Effector memory CD4-positive, alpha-beta T cell (primary cell): ENCODE measurements around the gene PPARD.
"Not testable (repeated sequence)": the region's sequence is repeated elsewhere in the genome, so short reads cannot be mapped to it uniquely, and the experiment has no call there.

Source experiments
- DNase-seq, 3 donors: peaks; one replicate each; pipeline ENCODE4 v3.0.0-alpha.2; 2020
- H3K27ac ChIP-seq: 2 replicates; pipeline ENCODE4 v1.7.0; 2013; ENCODE audit warnings: mild to moderate bottlenecking, low read length, moderate library complexity; ENCODE audit not compliant: insufficient read depth, poor library complexity, severe bottlenecking
- H3K27me3 ChIP-seq: replicated peaks from 2 replicates; pipeline ENCODE4 v1.7.0; 2013; ENCODE audit warnings: mild to moderate bottlenecking, low read length; ENCODE audit not compliant: insufficient read depth, control insufficient read depth, poor library complexity, severe bottlenecking
- H3K36me3 ChIP-seq: 2 replicates; pipeline ENCODE4 v1.7.0; 2013; ENCODE audit warnings: mild to moderate bottlenecking, low read length, moderate library complexity; ENCODE audit not compliant: control insufficient read depth, insufficient read depth
- H3K4me1 ChIP-seq: 2 replicates; pipeline ENCODE4 v1.7.0; 2013; ENCODE audit warnings: low read length, mild to moderate bottlenecking; ENCODE audit not compliant: control insufficient read depth, insufficient read depth, poor library complexity, severe bottlenecking
- H3K4me3 ChIP-seq: 2 replicates; pipeline ENCODE4 v1.7.0; 2013; ENCODE audit warnings: low read length, low read depth, mild to moderate bottlenecking; ENCODE audit not compliant: insufficient read depth, poor library complexity, severe bottlenecking
- H3K9me3 ChIP-seq: 2 replicates; pipeline ENCODE4 v1.7.0; 2013; ENCODE audit warnings: mild to moderate bottlenecking, low read length, moderate library complexity; ENCODE audit not compliant: control insufficient read depth

PPARD gene

GRCh38 chr6:35419417-35419816 lies 77.1 kb downstream of the PPARD start:
- Histone ChIP-seq H3K9me3 (no peaks in the 10 kb centered on the region), H3K4me1 (peaks cover 13% of the 10 kb centered on the region), H3K27me3 (no peaks in the 10 kb centered on the region), H3K4me3 (no peak overlapping the region), H3K27ac (no peak overlapping the region), H3K36me3 (peaks cover 35% of the 10 kb centered on the region)
- DNase-seq, result no peak

GRCh38 chr6:35419961-35420360 lies 77.6 kb downstream of the PPARD start:
- no peaks in the 10 kb centered on the region for H3K27me3 ChIP-seq
- H3K27ac ChIP-seq, result no peak overlapping the region
- peaks cover 40% of the 10 kb centered on the region for H3K36me3 ChIP-seq
- no peak overlapping the region for H3K4me3 ChIP-seq
- H3K4me1 ChIP-seq, result peaks cover 13% of the 10 kb centered on the region
- no peak for DNase-seq
- no peaks in the 10 kb centered on the region for H3K9me3 ChIP-seq

- peaks cover 44% of the 10 kb centered on the region for H3K36me3 ChIP-seq
- H3K9me3 ChIP-seq, result peaks cover 4% of the 10 kb centered on the region
- no peaks in the 10 kb centered on the region for H3K27me3 ChIP-seq
- H3K4me3 ChIP-seq, result no peak overlapping the region
- no peaks in the 10 kb centered on the region for H3K4me1 ChIP-seq
- no peak overlapping the region for H3K27ac ChIP-seq
- DNase-seq, result no peak
Observed at GRCh38 chr6:35425284-35425683, 82.9 kb downstream of the PPARD start.

- Histone ChIP-seq H3K9me3 (peaks cover 4% of the 10 kb centered on the region), H3K27ac (no peak overlapping the region), H3K27me3 (no peaks in the 10 kb centered on the region), H3K4me1 (no peaks in the 10 kb centered on the region), H3K36me3 (peaks cover 41% of the 10 kb centered on the region), H3K4me3 (no peak overlapping the region)
- DNase-seq, result no peak
Observed at GRCh38 chr6:35426074-35426473, 83.7 kb downstream of the PPARD start.

- peaks cover 4% of the 10 kb centered on the region for H3K9me3 ChIP-seq
- no peak overlapping the region for H3K27ac ChIP-seq
- no peak overlapping the region for H3K4me3 ChIP-seq
- H3K36me3 ChIP-seq, result peaks cover 32% of the 10 kb centered on the region
- H3K4me1 ChIP-seq, result no peaks in the 10 kb centered on the region
- no peaks in the 10 kb centered on the region for H3K27me3 ChIP-seq
- DNase-seq, result no peak
Observed at GRCh38 chr6:35427435-35427834, 85.1 kb downstream of the PPARD start.

GRCh38 chr6:35427851-35428321 lies 85.5 kb downstream of the PPARD start:
- peaks cover 30% of the 10 kb centered on the region for H3K36me3 ChIP-seq
- H3K4me1 ChIP-seq, result no peaks in the 10 kb centered on the region
- H3K27me3 ChIP-seq, result no peaks in the 10 kb centered on the region
- no peak for DNase-seq
- no peak overlapping the region for H3K4me3 ChIP-seq
- peaks cover 4% of the 10 kb centered on the region for H3K9me3 ChIP-seq
- H3K27ac ChIP-seq, result no peak overlapping the region

- H3K27ac ChIP-seq, result no peak overlapping the region
- H3K4me3 ChIP-seq, result no peak overlapping the region
- no peaks in the 10 kb centered on the region for H3K27me3 ChIP-seq
- no peaks in the 10 kb centered on the region for H3K4me1 ChIP-seq
- H3K9me3 ChIP-seq, result peaks cover 4% of the 10 kb centered on the region
- H3K36me3 ChIP-seq, result peaks cover 30% of the 10 kb centered on the region
- no peak for DNase-seq
Observed at GRCh38 chr6:35428421-35429149, 86.2 kb downstream of the PPARD start.

GRCh38 chr6:35429463-35429862 lies 87.1 kb downstream of the PPARD start:
- H3K27ac ChIP-seq, result no peak overlapping the region
- peaks cover 21% of the 10 kb centered on the region for H3K36me3 ChIP-seq
- H3K4me1 ChIP-seq, result no peaks in the 10 kb centered on the region
- no peak for DNase-seq
- no peak overlapping the region for H3K4me3 ChIP-seq
- no peaks in the 10 kb centered on the region for H3K27me3 ChIP-seq
- peaks cover 4% of the 10 kb centered on the region for H3K9me3 ChIP-seq

GRCh38 chr6:35432291-35432690 lies 89.9 kb downstream of the PPARD start:
- Histone ChIP-seq H3K4me3 (no peak overlapping the region), H3K9me3 (peaks cover 4% of the 10 kb centered on the region), H3K4me1 (no peaks in the 10 kb centered on the region), H3K27ac (no peak overlapping the region), H3K27me3 (no peaks in the 10 kb centered on the region), H3K36me3 (no peaks in the 10 kb centered on the region)
- no peak for DNase-seq

GRCh38 chr6:35432702-35433101 lies 90.3 kb downstream of the PPARD start:
- not testable (repeated sequence) for H3K4me1 ChIP-seq, DNase-seq, H3K27me3 ChIP-seq, H3K9me3 ChIP-seq, H3K27ac ChIP-seq, H3K4me3 ChIP-seq, H3K36me3 ChIP-seq
